COLO829 (cell line): ENCODE measurements around the gene GNB1.

Experiments
- DNase-seq: peaks from one replicate; pipeline ENCODE4 v3.0.0; 2012; ENCODE audit warnings: low spot score

Gene GNB1

GRCh38 chr1:1781526-1781903 is 109.4 kb downstream of the GNB1 start:
- no peak for DNase-seq

- no peak for DNase-seq
Observed at GRCh38 chr1:1780598-1781525, 110.0 kb downstream of the GNB1 start.

GRCh38 chr1:1779691-1780597 is 110.9 kb downstream of the GNB1 start:
- DNase-seq: no peak

- no peak for DNase-seq
Observed at GRCh38 chr1:1779320-1779675, 111.6 kb downstream of the GNB1 start.

- no peak for DNase-seq
Observed at GRCh38 chr1:1778663-1779319, 112.1 kb downstream of the GNB1 start.

GRCh38 chr1:1777950-1778662 is 112.8 kb downstream of the GNB1 start, which contains the start of gene NADK:
TSS of gene NADK (minus strand) at chr1:1778470. CDS start at chr1:1765406, 13,064 bp downstream.
- DNase-seq: peak; percentile 53

- peak; percentile 4 for DNase-seq
Observed at GRCh38 chr1:1777583-1777899, 113.3 kb downstream of the GNB1 start.

GRCh38 chr1:1776672-1777582 is 114.0 kb downstream of the GNB1 start:
- no peak for DNase-seq

GRCh38 chr1:1775327-1776226 is 115.3 kb downstream of the GNB1 start:
- no peak for DNase-seq

GRCh38 chr1:1773874-1774273 is 117.0 kb downstream of the GNB1 start:
- DNase-seq: no peak

GRCh38 chr1:1771096-1771495 is 119.8 kb downstream of the GNB1 start:
- DNase-seq: no peak

GRCh38 chr1:1770102-1770501 is 120.8 kb downstream of the GNB1 start:
- no peak for DNase-seq

- no peak for DNase-seq
Observed at GRCh38 chr1:1768249-1768992, 122.5 kb downstream of the GNB1 start.

GRCh38 chr1:1764876-1765470 is 125.9 kb downstream of the GNB1 start:
- DNase-seq: no peak

GRCh38 chr1:1763657-1764621 is 126.9 kb downstream of the GNB1 start:
- DNase-seq: no peak

GRCh38 chr1:1761504-1762376 is 129.1 kb downstream of the GNB1 start:
- no peak for DNase-seq
